ENCODE results near the gene GDF7.

The GDF7 gene

GRCh38 chr2:20646446-20646845 is 20.5 kb upstream of the GDF7 start:
- no peak for DNase-seq

- DNase-seq, result no peak
Measured at GRCh38 chr2:20647211-20647610, 19.7 kb upstream of the GDF7 start.

- DNase-seq, result no peak
Measured at GRCh38 chr2:20647738-20648137, 19.2 kb upstream of the GDF7 start.

- DNase-seq, result no peak
Measured at GRCh38 chr2:20648206-20648605, 18.7 kb upstream of the GDF7 start.

DNA sequence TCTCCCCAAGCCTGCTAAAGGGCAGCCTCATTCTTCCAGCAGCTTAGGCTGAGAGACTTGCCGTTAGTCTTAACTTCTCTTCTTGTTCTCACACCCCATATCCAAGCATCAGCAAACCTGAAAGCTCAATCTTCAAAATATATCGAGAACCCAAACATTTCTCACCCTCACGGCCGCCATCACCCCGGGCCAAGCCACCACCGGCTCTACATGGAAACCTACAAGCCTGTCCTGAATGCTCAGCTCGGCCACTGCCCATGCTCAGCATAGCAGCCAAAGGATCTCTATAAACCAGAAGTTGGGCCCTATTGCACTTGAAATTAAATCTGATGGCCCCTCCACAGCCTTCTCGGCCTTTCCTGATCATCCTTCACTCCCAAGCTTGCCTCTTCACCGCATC is 18.1 kb upstream of the GDF7 start:
- no peak for DNase-seq

DNA sequence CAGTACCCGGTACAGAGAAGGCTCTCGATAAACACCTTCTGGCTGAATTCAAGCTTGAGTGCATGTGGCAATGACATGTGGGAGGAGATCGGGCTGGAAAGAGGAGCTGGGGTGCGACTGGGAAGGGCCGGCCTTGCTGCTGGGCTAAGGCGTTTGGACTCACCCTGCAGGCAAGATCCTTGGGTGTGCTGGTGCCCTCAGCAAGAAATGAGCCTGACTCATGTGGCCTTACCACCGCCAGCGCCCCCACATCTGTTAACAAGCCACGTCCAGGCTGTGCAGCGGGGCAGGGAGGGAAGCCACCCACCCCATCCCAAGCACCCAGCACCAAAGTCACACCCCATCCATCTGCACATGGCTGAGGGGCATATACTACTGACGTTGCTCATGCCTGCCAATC is 17.4 kb upstream of the GDF7 start:
- no peak for DNase-seq

DNA sequence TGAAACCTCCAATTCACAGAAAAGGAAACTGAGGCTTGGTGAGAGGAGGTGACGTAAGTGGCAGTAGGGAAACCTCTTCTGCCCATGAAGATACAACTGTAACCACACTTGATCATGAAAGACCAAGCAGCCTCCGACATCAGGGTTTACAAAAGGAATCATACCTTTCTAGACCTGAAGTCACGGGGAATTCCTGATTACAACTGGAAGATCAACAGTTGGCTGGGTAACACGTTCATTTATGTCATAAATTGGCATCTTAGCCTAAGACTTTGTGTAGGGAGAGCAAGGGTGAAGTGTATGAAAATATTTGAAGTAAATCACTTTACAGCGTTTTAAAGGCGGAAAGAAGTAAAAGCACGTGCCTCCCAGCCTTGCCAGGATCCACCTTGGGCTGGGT is 17.0 kb upstream of the GDF7 start:
- no peak for DNase-seq

DNA sequence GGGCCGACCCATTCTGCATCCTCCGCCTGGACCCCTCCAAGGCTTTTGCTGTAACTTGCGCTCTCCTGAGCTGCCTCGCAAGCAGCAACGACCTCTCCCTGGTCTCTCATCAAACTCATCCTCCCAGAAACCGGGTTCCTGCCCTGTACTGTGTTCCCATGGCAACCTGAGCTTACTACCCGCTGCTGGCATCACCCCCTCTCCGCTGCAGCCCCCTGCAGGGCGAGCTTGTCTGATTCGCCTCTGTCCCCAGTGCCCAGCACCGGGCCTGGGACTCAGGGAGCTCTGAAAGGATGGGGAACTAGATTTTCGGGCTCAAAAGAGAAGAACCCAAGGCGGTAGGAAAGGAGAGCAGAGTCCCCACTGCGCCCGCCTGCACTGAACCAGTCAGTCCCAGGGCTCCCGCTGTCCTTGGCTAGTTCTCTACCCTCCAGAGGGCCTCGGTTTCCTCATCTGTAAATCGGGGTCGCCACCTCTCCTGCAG is 16.5 kb upstream of the GDF7 start:
- DNase-seq, result no peak

DNA sequence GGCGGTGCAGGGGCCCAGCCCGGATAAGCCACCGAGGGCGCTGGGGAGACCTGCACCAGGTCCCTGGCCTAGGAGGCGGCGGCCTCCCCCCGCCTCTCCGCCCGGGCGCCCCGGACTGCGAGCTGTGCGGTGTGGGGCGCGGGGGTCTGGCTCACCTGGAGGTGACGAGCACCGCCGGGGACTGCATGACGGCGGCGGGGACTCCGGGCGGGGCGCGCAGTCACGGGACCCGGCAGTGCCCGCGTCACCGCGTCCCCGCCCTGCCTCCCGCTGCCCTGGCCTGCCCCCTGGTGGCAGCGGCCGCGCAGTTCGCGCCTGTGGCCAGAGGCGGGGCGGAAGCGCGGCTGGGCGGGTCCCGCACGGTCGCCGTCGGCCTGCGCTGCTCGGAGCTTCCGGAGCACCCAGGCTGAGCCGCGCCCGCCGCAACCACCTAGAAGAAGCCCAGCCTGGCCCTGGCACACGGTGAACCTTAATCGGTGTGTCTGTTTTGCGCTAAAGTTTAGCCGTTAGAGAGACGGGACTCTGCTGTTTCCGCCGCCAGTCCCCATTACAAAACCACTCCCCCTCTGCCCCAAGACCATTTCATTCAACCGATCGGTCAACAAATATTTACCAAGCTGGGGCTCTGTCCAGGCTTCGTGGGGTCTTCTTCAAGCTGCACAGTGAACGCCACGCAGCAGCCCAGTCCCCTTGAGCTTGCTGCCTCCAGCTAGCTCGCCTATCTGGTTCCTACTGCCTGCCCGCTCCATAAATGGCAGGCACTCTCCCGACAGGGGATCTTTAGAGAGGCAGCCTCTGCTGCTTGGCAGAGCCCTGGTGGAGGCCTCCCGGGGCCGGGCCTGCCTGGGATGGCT is 15.8 kb upstream of the GDF7 start, which contains the start of gene HS1BP3:
HS1BP3 (minus strand) TSS at position 222 of the 854 bp plus-strand sequence; CDS start at position 187, 35 bp downstream.
- DNase-seq, result peak; percentile 94

DNA sequence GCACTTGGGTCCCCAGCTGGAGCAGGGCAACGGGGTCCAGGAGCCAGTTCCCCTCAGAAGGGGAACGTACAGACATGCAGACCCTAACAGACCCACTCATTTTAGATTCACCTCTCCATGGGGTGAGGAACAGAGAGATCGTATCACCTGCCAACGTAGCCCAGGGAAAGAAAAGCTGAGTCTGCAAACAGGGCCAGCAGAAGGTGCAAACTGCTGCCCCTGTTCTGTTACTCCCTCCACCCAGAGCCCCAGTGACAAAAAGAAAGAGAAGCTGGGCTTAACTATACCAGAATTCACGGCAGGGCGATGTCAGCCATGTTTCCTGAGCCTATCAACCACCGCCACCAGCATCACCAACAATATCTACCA is 15.2 kb upstream of the GDF7 start:
- no peak for DNase-seq

DNA sequence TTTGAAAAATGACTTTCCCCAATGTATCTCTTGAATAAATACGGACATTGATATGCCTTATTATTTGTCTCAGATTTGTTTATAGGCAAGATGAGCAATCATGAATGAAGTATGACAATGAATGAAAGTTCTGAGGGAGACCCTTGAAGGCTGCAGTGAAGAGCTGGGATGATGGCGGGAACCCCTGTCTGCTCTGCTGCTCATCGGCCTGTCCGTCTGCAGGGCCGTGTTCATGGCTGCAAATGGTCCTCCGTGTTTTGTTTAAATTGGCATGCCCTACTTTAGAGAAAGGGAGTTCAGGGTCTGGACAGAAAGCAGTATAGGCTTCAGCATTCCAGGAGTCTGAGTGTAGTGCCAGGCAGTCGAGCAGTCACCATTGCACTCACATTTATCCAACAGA is 14.8 kb upstream of the GDF7 start:
- DNase-seq, result no peak

- DNase-seq, result no peak
Measured at GRCh38 chr2:20652673-20653575, 14.0 kb upstream of the GDF7 start.

GRCh38 chr2:20653695-20654534 is 13.0 kb upstream of the GDF7 start:
- DNase-seq, result no peak

DNA sequence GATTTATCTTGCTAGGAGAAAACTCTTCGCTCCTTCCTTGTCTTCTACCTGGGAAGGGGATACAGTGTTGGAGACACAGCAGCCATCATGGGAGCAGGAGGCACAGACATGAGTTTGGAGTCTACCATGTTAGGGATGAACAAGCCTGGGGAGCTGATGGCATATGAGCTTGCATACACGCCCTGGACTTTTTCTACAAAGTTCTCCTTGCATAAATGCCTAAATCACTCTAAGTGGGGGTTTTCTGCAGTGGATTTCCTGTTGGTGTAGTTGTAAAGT is 12.5 kb upstream of the GDF7 start:
- DNase-seq, result no peak

GRCh38 chr2:20656561-20656960 is 10.4 kb upstream of the GDF7 start:
- no peak for DNase-seq

- no peak for DNase-seq
Measured at GRCh38 chr2:20657522-20658235, 9.3 kb upstream of the GDF7 start.

DNA sequence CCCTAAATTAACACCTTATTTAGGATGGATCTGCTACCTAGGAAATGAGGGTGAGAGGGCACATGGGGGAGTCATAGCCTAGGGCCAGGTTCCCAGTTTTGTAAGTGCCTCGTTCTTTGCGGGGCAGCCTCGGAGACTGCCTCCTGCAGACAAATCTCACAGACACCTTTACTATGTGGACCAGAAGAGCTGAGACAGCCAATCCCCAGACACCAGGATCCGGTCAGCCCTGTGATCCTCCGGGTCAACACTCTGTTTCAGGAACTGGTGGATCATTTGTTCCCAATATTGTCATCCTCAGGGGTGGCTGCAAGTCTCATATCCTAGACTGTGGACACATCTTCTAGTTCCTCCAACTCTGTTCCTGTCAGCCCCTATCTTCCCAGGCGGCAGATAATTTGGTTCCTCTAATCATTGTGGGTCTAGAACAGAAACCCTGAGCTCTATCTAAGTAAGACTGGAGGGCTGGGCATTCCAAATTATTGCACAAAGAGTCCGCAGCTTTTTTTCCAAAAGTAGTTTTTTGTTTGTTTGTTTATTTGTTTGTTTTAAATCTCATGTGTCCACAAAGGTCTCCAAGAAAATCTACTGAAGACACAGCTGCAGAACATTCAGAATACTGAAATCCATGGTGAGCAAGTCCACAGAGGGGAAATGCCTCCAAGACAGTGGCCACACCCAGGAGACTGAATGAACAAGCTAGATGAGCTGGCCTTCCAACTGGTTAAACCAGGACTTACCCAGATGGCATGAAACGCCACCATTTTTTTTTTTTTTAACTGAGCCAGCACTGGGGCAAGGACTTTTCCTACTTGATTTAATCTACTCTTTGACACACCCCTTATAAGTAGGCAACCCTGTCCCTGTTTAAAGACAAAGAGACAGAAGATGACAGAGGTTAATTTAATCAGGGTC is 6.2 kb upstream of the GDF7 start:
- no peak for DNase-seq

DNA sequence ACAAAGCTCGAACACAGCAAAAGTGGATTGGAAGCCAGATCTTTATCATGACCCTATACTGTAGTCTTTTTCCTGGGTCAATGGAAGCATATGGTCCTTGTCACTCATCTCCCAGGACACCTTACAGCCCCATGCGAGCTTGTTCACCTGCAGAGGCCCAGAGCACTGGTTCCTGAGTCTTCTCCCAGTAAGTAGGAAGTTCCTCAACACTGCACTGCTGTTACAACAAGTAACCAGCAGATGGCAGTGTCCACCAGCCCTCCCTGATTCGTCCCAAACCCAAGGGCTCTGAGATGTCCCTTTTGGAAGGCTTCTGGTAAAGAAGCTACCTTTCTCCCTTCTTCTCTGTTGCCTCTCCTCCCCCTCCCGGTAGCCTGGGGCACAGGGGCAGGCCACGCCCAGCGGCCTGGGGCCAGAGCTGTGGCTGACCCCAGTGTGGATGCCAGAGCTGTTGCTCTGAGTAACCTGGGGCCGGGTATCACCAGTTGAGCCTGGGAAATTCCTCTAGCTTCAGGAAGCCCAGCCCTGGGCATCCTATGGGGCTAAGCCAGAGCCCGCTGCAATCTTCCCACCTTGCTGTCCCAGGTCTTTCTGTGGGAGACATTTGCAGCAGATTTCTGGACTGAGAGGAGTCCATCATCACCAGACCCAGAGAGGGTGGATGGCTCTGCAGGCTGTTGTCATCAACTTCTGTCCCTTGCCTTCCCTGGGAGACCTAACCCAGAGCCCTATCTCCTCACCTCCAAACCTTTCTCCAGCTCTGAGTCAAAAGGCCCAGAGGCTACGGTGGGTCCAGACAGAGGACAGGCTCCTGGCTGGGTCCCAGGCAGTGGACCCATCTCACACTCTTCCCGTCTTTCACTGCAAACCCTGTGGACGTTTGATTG is 5.3 kb upstream of the GDF7 start:
- DNase-seq, result peak; percentile 82

GRCh38 chr2:20662308-20662937 is 4.5 kb upstream of the GDF7 start:
- no peak for DNase-seq

Data from retina (tissue), 1 donor.